DMS53 treated with DMSO at 0.1 percent for 48 hours (cell line): ENCODE data around the gene NLGN4Y.

Source experiments
- DNase-seq: peaks from one replicate; lab custom pipeline; 2025; ENCODE audit not compliant: unreplicated experiment; lab: John Stamatoyannopoulos, UW

The NLGN4Y gene

GRCh38 chrY:14644157-14644952 is 120.0 kb downstream of the NLGN4Y start:
- DNase-seq = no peak

- no peak for DNase-seq
These were observed 154.9 kb downstream of the NLGN4Y start for GRCh38 chrY:14679181-14679580.

GRCh38 chrY:14694543-14694942 is 170.2 kb downstream of the NLGN4Y start:
- DNase-seq = no peak

- no peak for DNase-seq
These were observed 183.8 kb downstream of the NLGN4Y start for GRCh38 chrY:14708158-14708557.

GRCh38 chrY:14741596-14741995 is 217.3 kb downstream of the NLGN4Y start:
- DNase-seq = no peak

- DNase-seq = no peak
These were observed 224.0 kb downstream of the NLGN4Y start for GRCh38 chrY:14748329-14748728.

- no peak for DNase-seq
These were observed 231.2 kb downstream of the NLGN4Y start for GRCh38 chrY:14755571-14755970.

GRCh38 chrY:14762903-14763302 is 238.6 kb downstream of the NLGN4Y start:
- DNase-seq = no peak

GRCh38 chrY:14763600-14763999 is 239.3 kb downstream of the NLGN4Y start:
- no peak for DNase-seq

GRCh38 chrY:14778208-14778607 is 253.9 kb downstream of the NLGN4Y start:
- no peak for DNase-seq

GRCh38 chrY:14793104-14793503 is 268.8 kb downstream of the NLGN4Y start:
- DNase-seq = no peak

GRCh38 chrY:14793674-14794073 is 269.3 kb downstream of the NLGN4Y start:
- DNase-seq = no peak

GRCh38 chrY:14798010-14798409 is 273.7 kb downstream of the NLGN4Y start:
- DNase-seq = no peak

- no peak for DNase-seq
These were observed 276.8 kb downstream of the NLGN4Y start for GRCh38 chrY:14801096-14801495.

GRCh38 chrY:14802125-14802524 is 277.8 kb downstream of the NLGN4Y start:
- no peak for DNase-seq

GRCh38 chrY:14804041-14804440 is 279.7 kb downstream of the NLGN4Y start:
- no peak for DNase-seq

- no peak for DNase-seq
These were observed 294.1 kb downstream of the NLGN4Y start for GRCh38 chrY:14818452-14818851.

GRCh38 chrY:14822201-14822600 is 297.9 kb downstream of the NLGN4Y start:
- DNase-seq = no peak

- DNase-seq = no peak
These were observed 298.6 kb downstream of the NLGN4Y start for GRCh38 chrY:14822906-14823305.

- no peak for DNase-seq
These were observed 300.3 kb downstream of the NLGN4Y start for GRCh38 chrY:14824583-14824982.

GRCh38 chrY:14825728-14826127 is 301.4 kb downstream of the NLGN4Y start:
- DNase-seq = no peak

GRCh38 chrY:14828531-14828930 is 304.2 kb downstream of the NLGN4Y start:
- DNase-seq = no peak

- no peak for DNase-seq
These were observed 305.1 kb downstream of the NLGN4Y start for GRCh38 chrY:14829366-14829885.
